ENCODE data around the gene DGKH. TPM values are rescaled to one million over a fixed set of nuclear protein-coding genes. Genes with fewer than 3 reads are reported as not detected.
A peak's percentile ranks its signal among the peaks of the same experiment; 100 is the strongest.
"Not testable (repeated sequence)": the region's sequence is repeated elsewhere in the genome, so short reads cannot be mapped to it uniquely, and the experiment has no call there.

DGKH gene
- polyA plus RNA-seq, 6 donors from 2014 or later = 0.03 to 0.05 (median 0.04) TPM; not detected in 3

- H3K9me3 Mint-ChIP-seq; H3K27ac Mint-ChIP-seq; H3K4me3 Mint-ChIP-seq; ATAC-seq (ENCODE audit: low read depth in 2 of 2); H3K4me1 Mint-ChIP-seq; DNase-seq; H3K27me3 Mint-ChIP-seq; H3K36me3 Mint-ChIP-seq: not testable (repeated sequence)
Measured at GRCh38 chr13:42096222-42096621, 47.8 kb downstream of the DGKH start.

- ATAC-seq (ENCODE audit: low read depth in 2 of 2) (no peak), DNase-seq (no peak)
- Mint-ChIP-seq H3K4me3 (no peak overlapping the region), H3K9me3 (peaks cover 0 to 8% (median 2%) of the 10 kb centered on the region in 7 donors), H3K27ac (no peak overlapping the region), H3K4me1 (no peaks in the 10 kb centered on the region), H3K36me3 (no peaks in the 10 kb centered on the region), H3K27me3 (peaks cover 0 to 6% (median 0%) of the 10 kb centered on the region in 3 donors)
Measured at GRCh38 chr13:42099962-42100675, 51.7 kb downstream of the DGKH start.

- ATAC-seq (ENCODE audit: low read depth in 2 of 2) (no peak), DNase-seq (no peak)
- Mint-ChIP-seq H3K27ac (peak overlapping the region in 1 of 6 donors; percentile 9), H3K4me1 (no peaks in the 10 kb centered on the region), H3K4me3 (no peak overlapping the region), H3K36me3 (no peaks in the 10 kb centered on the region), H3K9me3 (peaks cover 0 to 8% (median 2%) of the 10 kb centered on the region in 7 donors), H3K27me3 (peaks cover 0 to 6% (median 0%) of the 10 kb centered on the region in 3 donors)
Measured at GRCh38 chr13:42100960-42101359, 52.5 kb downstream of the DGKH start.

- DNase-seq = no peak
- no peak overlapping the region for H3K27ac Mint-ChIP-seq
- peaks cover 0 to 8% (median 2%) of the 10 kb centered on the region in 7 donors for H3K9me3 Mint-ChIP-seq
- no peaks in the 10 kb centered on the region for H3K4me1 Mint-ChIP-seq
- H3K27me3 Mint-ChIP-seq = peaks cover 0 to 4% (median 0%) of the 10 kb centered on the region in 3 donors
- no peaks in the 10 kb centered on the region for H3K36me3 Mint-ChIP-seq
- ATAC-seq (ENCODE audit: low read depth in 2 of 2) = no peak
- H3K4me3 Mint-ChIP-seq = no peak overlapping the region
Measured at GRCh38 chr13:42101821-42102585, 53.6 kb downstream of the DGKH start.

- Mint-ChIP-seq H3K27me3 (no peaks in the 10 kb centered on the region), H3K27ac (no peak overlapping the region), H3K4me1 (no peaks in the 10 kb centered on the region), H3K9me3 (peaks cover 0 to 8% (median 2%) of the 10 kb centered on the region in 7 donors), H3K36me3 (no peaks in the 10 kb centered on the region), H3K4me3 (no peak overlapping the region)
- DNase-seq = no peak
- ATAC-seq (ENCODE audit: low read depth in 2 of 2) = no peak
Measured at GRCh38 chr13:42102961-42103865, 54.8 kb downstream of the DGKH start.

GRCh38 chr13:42106998-42107397, 58.5 kb downstream of the DGKH start:
- Mint-ChIP-seq H3K4me3 (no peak overlapping the region), H3K4me1 (no peaks in the 10 kb centered on the region), H3K9me3 (peaks cover 0 to 8% (median 2%) of the 10 kb centered on the region in 7 donors), H3K27ac (peak overlapping the region in 1 of 6 donors; percentile 15), H3K27me3 (peaks cover 0 to 4% (median 0%) of the 10 kb centered on the region in 3 donors), H3K36me3 (no peaks in the 10 kb centered on the region)
- DNase-seq = no peak
- no peak for ATAC-seq (ENCODE audit: low read depth in 2 of 2)

GRCh38 chr13:42107421-42107820, 59.0 kb downstream of the DGKH start:
- H3K4me3 Mint-ChIP-seq = no peak overlapping the region
- ATAC-seq (ENCODE audit: low read depth in 2 of 2) = no peak
- no peak for DNase-seq
- no peaks in the 10 kb centered on the region for H3K36me3 Mint-ChIP-seq
- H3K27me3 Mint-ChIP-seq = peaks cover 0 to 4% (median 0%) of the 10 kb centered on the region in 3 donors
- no peaks in the 10 kb centered on the region for H3K4me1 Mint-ChIP-seq
- peaks cover 0 to 8% (median 2%) of the 10 kb centered on the region in 7 donors for H3K9me3 Mint-ChIP-seq
- no peak overlapping the region for H3K27ac Mint-ChIP-seq

- Mint-ChIP-seq H3K27ac (peak overlapping the region in 1 of 6 donors; percentile 7), H3K4me1 (no peaks in the 10 kb centered on the region)
Measured at GRCh38 chr13:42108217-42108616, 59.8 kb downstream of the DGKH start.

GRCh38 chr13:42109957-42110356, 61.5 kb downstream of the DGKH start:
- DNase-seq (no peak), ATAC-seq (ENCODE audit: low read depth in 2 of 2) (no peak)
- Mint-ChIP-seq H3K27ac (no peak overlapping the region), H3K27me3 (peaks cover 0 to 4% (median 0%) of the 10 kb centered on the region in 3 donors), H3K36me3 (no peaks in the 10 kb centered on the region), H3K9me3 (no peaks in the 10 kb centered on the region), H3K4me1 (no peaks in the 10 kb centered on the region), H3K4me3 (no peak overlapping the region)

More at GRCh38 chr13:42108217-42108616, 59.8 kb downstream of the DGKH start:
- H3K36me3 Mint-ChIP-seq = no peaks in the 10 kb centered on the region
- H3K9me3 Mint-ChIP-seq = peaks cover 0 to 8% (median 2%) of the 10 kb centered on the region in 7 donors
- H3K27me3 Mint-ChIP-seq = peaks cover 0 to 4% (median 0%) of the 10 kb centered on the region in 3 donors
- ATAC-seq (ENCODE audit: low read depth in 2 of 2) = no peak
- no peak overlapping the region for H3K4me3 Mint-ChIP-seq
- no peak for DNase-seq

- Mint-ChIP-seq H3K27ac (no peak overlapping the region), H3K4me1 (no peaks in the 10 kb centered on the region), H3K4me3 (no peak overlapping the region)
Measured at GRCh38 chr13:42110410-42111155, 62.1 kb downstream of the DGKH start.

GRCh38 chr13:42112864-42113263, 64.4 kb downstream of the DGKH start:
- Mint-ChIP-seq H3K4me3 (no peak overlapping the region), H3K4me1 (no peaks in the 10 kb centered on the region), H3K36me3 (no peaks in the 10 kb centered on the region), H3K9me3 (no peaks in the 10 kb centered on the region), H3K27ac (no peak overlapping the region), H3K27me3 (peaks cover 0 to 4% (median 0%) of the 10 kb centered on the region in 3 donors)
- DNase-seq = no peak
- no peak for ATAC-seq (ENCODE audit: low read depth in 2 of 2)

More at GRCh38 chr13:42110410-42111155, 62.1 kb downstream of the DGKH start:
- Mint-ChIP-seq H3K27me3 (peaks cover 0 to 4% (median 0%) of the 10 kb centered on the region in 3 donors), H3K36me3 (no peaks in the 10 kb centered on the region), H3K9me3 (no peaks in the 10 kb centered on the region)
- DNase-seq = peak; percentile 46
- peak; percentile 14 to 33 for ATAC-seq (ENCODE audit: low read depth in 2 of 2)

GRCh38 chr13:42113478-42113877, 65.0 kb downstream of the DGKH start:
- H3K4me3 Mint-ChIP-seq = no peak overlapping the region
- no peaks in the 10 kb centered on the region for H3K36me3 Mint-ChIP-seq
- H3K27me3 Mint-ChIP-seq = peaks cover 0 to 4% (median 0%) of the 10 kb centered on the region in 3 donors
- H3K4me1 Mint-ChIP-seq = no peaks in the 10 kb centered on the region
- peak overlapping the region in 2 of 6 donors; percentile 6 to 17 for H3K27ac Mint-ChIP-seq
- ATAC-seq (ENCODE audit: low read depth in 2 of 2) (no peak), DNase-seq (no peak)
- H3K9me3 Mint-ChIP-seq = no peaks in the 10 kb centered on the region

All from naive B cell (primary cell).